Measurements from ENCODE around the gene PSMG4. TPM values are rescaled to one million over a fixed set of nuclear protein-coding genes. Genes with fewer than 3 reads are reported as not detected.

The PSMG4 gene
- total RNA-seq, 1 experiment from 2014 or later: 29.3 TPM

DNA sequence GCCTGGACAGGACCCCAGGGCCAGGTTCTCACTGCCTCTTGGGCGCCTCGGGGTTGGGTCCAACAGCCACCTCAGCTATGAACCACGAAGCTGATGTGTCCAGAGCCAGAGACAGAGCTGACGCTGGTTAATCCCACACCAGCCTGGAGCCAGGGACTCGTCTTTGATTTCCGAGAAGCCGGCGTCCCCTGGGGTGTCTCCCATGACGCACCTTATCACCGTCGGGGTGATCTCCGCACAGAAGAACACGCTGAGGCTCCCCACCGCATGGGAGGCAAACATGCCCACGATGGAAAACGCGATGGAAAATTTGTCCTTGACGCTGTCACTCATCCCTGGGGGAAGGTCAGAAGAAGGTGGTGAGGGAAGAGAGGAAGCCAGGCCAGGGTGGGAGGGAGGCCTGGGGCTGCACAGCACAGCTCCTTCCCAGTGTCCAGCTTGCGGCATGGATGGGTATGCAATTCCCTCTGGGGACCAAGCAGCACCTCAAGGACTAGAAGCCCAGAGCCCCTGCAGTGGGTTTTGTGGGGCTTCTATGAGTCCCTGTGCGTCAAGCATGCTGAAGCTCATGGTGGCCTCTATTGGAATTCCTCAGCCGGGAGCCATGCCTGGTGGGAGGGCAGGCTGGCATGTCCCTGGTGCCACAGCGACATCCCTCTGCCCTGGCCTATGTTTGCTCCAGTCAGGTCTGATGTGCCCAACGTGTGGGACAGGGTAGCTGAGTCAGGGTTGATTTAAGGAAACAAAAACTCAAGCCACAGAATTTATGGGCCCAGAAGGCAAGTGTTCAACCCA is 25.1 kb downstream of the PSMG4 start:
- Histone ChIP-seq H3K4me1 (ENCODE audit: insufficient read depth, low read length) (peaks cover 13% of the 10 kb centered on the region), H3K79me1 (ENCODE audit: insufficient read depth, low read depth, low read length, poor library complexity, severe bottlenecking) (no peaks in the 10 kb centered on the region), H4K8ac (replicated peaks; ENCODE audit: insufficient read length, low read depth, low read length) (no peak overlapping the region), H2AK5ac (ENCODE audit: insufficient read length, low read length) (no peak overlapping the region), H2BK20ac (ENCODE audit: low read depth, low read length, poor library complexity, severe bottlenecking) (no peak overlapping the region), H2BK12ac (ENCODE audit: insufficient read length, low read depth, low read length) (no peak overlapping the region), H3T11ph (ENCODE audit: low read length) (no peak overlapping the region), H3K4me2 (ENCODE audit: insufficient read depth, insufficient read length, low read length) (no peak overlapping the region), H3K27me3 (ENCODE audit: insufficient read depth, low read length) (no peaks in the 10 kb centered on the region), H2BK15ac (ENCODE audit: low read depth, low read length) (no peak overlapping the region), H3K9ac (ENCODE audit: extremely low read depth, insufficient read length, low read length) (no peak overlapping the region), H2AFZ (ENCODE audit: low read length) (no peak overlapping the region), H3K9me3 (ENCODE audit: control insufficient read depth, low read depth, low read length) (no peaks in the 10 kb centered on the region), H4K91ac (ENCODE audit: insufficient read length, low read depth, low read length) (no peak overlapping the region), H3K23ac (ENCODE audit: insufficient read length, low read depth, low read length) (no peak overlapping the region), H3K27ac (ENCODE audit: insufficient read length, low read depth, low read length) (no peak overlapping the region), H3K23me2 (ENCODE audit: insufficient read length, low read depth, low read length, poor library complexity, severe bottlenecking) (no peaks in the 10 kb centered on the region), H2BK5ac (ENCODE audit: insufficient read length, low read length) (no peak overlapping the region), H3K18ac (ENCODE audit: insufficient read length, low read depth, low read length) (no peak overlapping the region), H3K56ac (ENCODE audit: insufficient read length, low read depth, low read length) (no peak overlapping the region), H2BK120ac (ENCODE audit: low read depth, low read length, poor library complexity, severe bottlenecking) (no peak overlapping the region), H4K20me1 (ENCODE audit: control insufficient read depth, insufficient read depth, insufficient read length) (no peaks in the 10 kb centered on the region), H3K14ac (ENCODE audit: insufficient read depth, low read length) (no peak overlapping the region; the same call in 1 of the 2 replicates), H3K79me2 (ENCODE audit: insufficient read depth, low read length) (no peaks in the 10 kb centered on the region), H4K5ac (ENCODE audit: insufficient read length, low read depth, low read length) (no peak overlapping the region), H3K4ac (ENCODE audit: low read depth, low read length) (no peak overlapping the region)
- H3K4me3 Mint-ChIP-seq: no peak overlapping the region
- H3K27me3 Mint-ChIP-seq (ENCODE audit: low read depth): no peaks in the 10 kb centered on the region
- no peak for DNase-seq
- H3K27ac Mint-ChIP-seq: peak overlapping the region in 2 of 3 experiments; percentile 48 to 49; a peak in 3 of 7 replicates
- no peaks in the 10 kb centered on the region for H3K9me3 Mint-ChIP-seq
- no peak for TF ChIP-seq CTCF (conservative IDR thresholded peaks at IDR 0.05)
- no CpG with 5 or more reads among the region's 23 CpGs for WGBS (ENCODE audit: extremely low coverage, insufficient read length, low lambda C conversion rate)
- peaks cover 26 to 38% (median 30%) of the 10 kb centered on the region in 3 experiments for H3K36me3 Mint-ChIP-seq (ENCODE audit: insufficient read depth in 1 of 3, low read depth in 3 of 3)
- H3K4me1 Mint-ChIP-seq: peaks cover 35 to 37% of the 10 kb centered on the region in 2 experiments
